Activated T-helper 1 cell treated with anti-CD3 and anti-CD28 coated beads, Interleukin-12 subunit alpha, Interleukin-12 subunit beta, Interleukin-2, Interleukin-4 antibody, amounts not matched to agents 30 ng/mL and 10 ng/mL and 1 ng/mL, durations not matched to agents 14 hours and 24 hours and 36 hours (primary cell): ENCODE data around the gene EIF2B1. TPM values are rescaled to one million over a fixed set of nuclear protein-coding genes. Genes with fewer than 3 reads are reported as not detected.
A peak's percentile ranks its signal among the peaks of the same experiment; 100 is the strongest.
"Not testable (repeated sequence)": the region's sequence is repeated elsewhere in the genome, so short reads cannot be mapped to it uniquely, and the experiment has no call there.

Experiments used
- DNase-seq: peaks from one replicate; pipeline ENCODE4 v3.0.0; 2021; ENCODE audit warnings: low spot score
- H3K27ac Mint-ChIP-seq: one replicate; pipeline ENCODE4 v1.8.0; 2021; ENCODE audit warnings: mild to moderate bottlenecking, mixed read lengths
- H3K27me3 Mint-ChIP-seq: one replicate; pipeline ENCODE4 v1.8.0; 2022; ENCODE audit warnings: mild to moderate bottlenecking, moderate library complexity, mixed read lengths; ENCODE audit not compliant: insufficient read depth
- H3K36me3 Mint-ChIP-seq: one replicate; pipeline ENCODE4 v1.8.0; 2021; ENCODE audit warnings: low read depth, mixed read lengths
- H3K4me1 Mint-ChIP-seq: one replicate; pipeline ENCODE4 v1.8.0; 2021; ENCODE audit warnings: low read depth, mixed read lengths
- H3K4me3 Mint-ChIP-seq: one replicate; pipeline ENCODE4 v1.8.0; 2021; ENCODE audit warnings: mild to moderate bottlenecking, moderate library complexity, mixed read lengths
- H3K9me3 Mint-ChIP-seq: one replicate; pipeline ENCODE4 v1.8.0; 2021; ENCODE audit warnings: mixed read lengths
- intact Hi-C: fragments of 100-400 bp; cut with micrococcal nuclease; formaldehyde crosslinking; loops from one replicate; pipeline ENCODE4 v1.15.1; 2024
- total RNA-seq: library from RNA; stranded (reverse); gene quantifications from 2 replicates; pipeline ENCODE4 v1.2.3, GENCODE V29; 2022

The EIF2B1 gene
- total RNA-seq, 1 donor from 2014 or later: 76.5 TPM

DNA sequence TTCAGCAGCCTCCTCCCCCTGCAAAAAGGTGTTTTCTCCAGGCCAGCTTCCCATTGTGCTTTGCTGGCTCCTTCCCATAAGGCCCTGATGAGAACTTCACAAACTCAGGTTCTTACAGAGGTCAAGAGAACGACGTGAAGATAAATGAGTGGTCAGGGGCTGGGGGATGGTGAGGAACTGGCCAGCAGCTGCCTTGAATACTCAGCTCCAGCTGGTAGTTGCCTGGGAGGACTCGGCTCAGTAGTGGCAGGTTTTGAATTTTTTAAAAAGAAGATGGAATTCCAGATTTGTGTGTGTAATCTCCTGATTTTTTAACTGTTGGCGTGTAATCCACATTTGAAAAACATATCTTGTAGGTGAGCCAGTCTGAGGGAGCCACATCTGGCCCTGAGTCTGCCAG is 25.7 kb downstream of the EIF2B1 start:
- Mint-ChIP-seq H3K4me1 (peaks cover 25% of the 10 kb centered on the region), H3K27ac (no peak overlapping the region), H3K27me3 (no peaks in the 10 kb centered on the region), H3K4me3 (no peak overlapping the region), H3K9me3 (no peaks in the 10 kb centered on the region), H3K36me3 (peaks cover 51% of the 10 kb centered on the region)
- no peak for DNase-seq
- intact Hi-C loops: loop anchor here (10.0 kb wide), 1 partner anchor 107 kb away; the partner anchor contains the start of gene ATP6V0A2

DNA sequence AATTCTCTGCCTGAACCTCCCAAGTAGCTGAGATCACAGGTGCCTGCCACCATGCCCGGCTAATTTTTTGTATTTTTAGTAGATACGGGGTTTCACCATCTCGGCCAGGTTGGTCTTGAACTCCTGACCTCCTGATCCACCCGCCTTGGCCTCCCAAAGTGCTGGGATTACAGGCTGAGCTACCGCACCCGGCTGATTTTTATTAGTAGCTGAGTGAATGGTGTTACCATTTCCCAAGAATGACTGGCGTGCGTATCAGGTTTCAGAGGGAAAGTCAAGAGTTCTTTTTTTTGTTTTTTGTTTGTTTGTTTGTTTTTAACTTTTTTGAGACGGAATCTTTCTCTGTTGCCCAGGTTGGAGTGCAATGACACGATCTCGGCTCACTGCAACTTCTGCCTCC is 30.0 kb downstream of the EIF2B1 start:
- not testable (repeated sequence) for DNase-seq, H3K27ac Mint-ChIP-seq, H3K27me3 Mint-ChIP-seq, H3K9me3 Mint-ChIP-seq
- Mint-ChIP-seq H3K4me1 (peaks cover 36% of the 10 kb centered on the region), H3K36me3 (peaks cover 39% of the 10 kb centered on the region), H3K4me3 (peak overlapping the region; percentile 87)
- intact Hi-C loops: loop anchor here (2.0 to 10.0 kb wide), 5 partner anchors 15 to 241 kb away; partner anchors contain the start of genes ATP6V0A2, RILPL2 and SBNO1

- DNase-seq: no peak
- intact Hi-C loops: loop anchor here (1.0 to 10.0 kb wide), 6 partner anchors 16 to 240 kb away; partner anchors contain the start of genes ATP6V0A2, EIF2B1, GTF2H3 and RILPL2
- Mint-ChIP-seq H3K4me3 (peak overlapping the region; percentile 87), H3K27me3 (no peaks in the 10 kb centered on the region), H3K36me3 (peaks cover 37% of the 10 kb centered on the region), H3K9me3 (no peaks in the 10 kb centered on the region), H3K27ac (peak overlapping the region; percentile 45), H3K4me1 (peaks cover 36% of the 10 kb centered on the region)
Observed at GRCh38 chr12:123602651-123603195, 30.8 kb downstream of the EIF2B1 start.

DNA sequence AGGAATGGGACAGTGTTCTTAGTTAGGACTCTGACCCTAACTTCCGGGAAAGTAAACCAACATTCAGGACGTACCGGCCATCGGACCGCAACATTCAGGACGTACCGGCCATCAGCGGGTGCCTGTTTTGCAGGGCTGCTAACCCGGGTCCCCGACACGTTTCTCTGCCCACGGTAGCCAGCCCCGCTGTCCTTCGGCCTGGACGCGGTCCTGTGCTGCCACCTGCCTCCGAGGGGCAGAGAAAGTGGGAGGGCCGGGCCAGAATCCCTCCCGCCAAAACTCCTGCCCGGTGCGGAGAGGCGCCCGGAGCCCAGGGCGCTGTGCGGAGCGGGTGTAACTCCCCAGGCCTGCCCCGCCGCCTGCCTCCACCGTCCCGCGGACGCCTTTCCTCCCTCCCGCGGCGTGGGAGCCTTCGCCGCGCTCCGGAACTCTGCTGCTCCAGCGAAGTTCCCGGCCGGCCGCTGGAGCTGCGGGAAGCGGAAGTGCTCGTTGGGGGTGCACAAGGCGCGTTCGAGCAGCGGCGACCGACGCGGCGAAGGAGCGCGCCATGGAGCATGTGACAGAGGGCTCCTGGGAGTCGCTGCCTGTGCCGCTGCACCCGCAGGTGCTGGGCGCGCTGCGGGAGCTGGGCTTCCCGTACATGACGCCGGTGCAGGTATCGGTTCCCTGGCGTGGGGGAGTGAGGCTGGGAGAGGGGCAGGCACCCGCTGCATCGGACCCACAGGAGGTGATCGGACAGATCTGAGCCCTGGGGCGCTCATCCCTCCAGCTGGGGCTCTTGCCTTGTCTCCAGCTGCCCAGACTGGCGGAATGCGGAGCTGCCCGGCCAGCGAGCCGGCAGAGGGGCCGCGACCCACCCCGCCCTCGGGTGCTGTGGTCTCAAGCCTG is 31.6 kb downstream of the EIF2B1 start, which contains the start of gene DDX55:
TSS of gene DDX55 (plus strand) at position 498 of the 888 bp plus-strand sequence. CDS start at position 548, 50 bp downstream.
- no peaks in the 10 kb centered on the region for H3K27me3 Mint-ChIP-seq
- H3K27ac Mint-ChIP-seq: peak within 1 kb of the TSS; percentile 90
- H3K4me3 Mint-ChIP-seq: peak within 1 kb of the TSS; percentile 87
- intact Hi-C loops: loop anchor here (1.0 to 10.0 kb wide), 7 partner anchors 17 to 240 kb away; partner anchors contain the start of genes ATP6V0A2, EIF2B1, GTF2H3 and RILPL2
- H3K9me3 Mint-ChIP-seq: no peaks in the 10 kb centered on the region
- peaks cover 36% of the 10 kb centered on the region for H3K4me1 Mint-ChIP-seq
- H3K36me3 Mint-ChIP-seq: peaks cover 34% of the 10 kb centered on the region
- DNase-seq: peak; percentile 83

- no peak for DNase-seq
- no peaks in the 10 kb centered on the region for H3K9me3 Mint-ChIP-seq
- no peak overlapping the region for H3K27ac Mint-ChIP-seq
- no peaks in the 10 kb centered on the region for H3K27me3 Mint-ChIP-seq
- H3K4me3 Mint-ChIP-seq: peak overlapping the region; percentile 45
- H3K36me3 Mint-ChIP-seq: peaks cover 43% of the 10 kb centered on the region
- intact Hi-C loops: loop anchor here (5.0 to 10.0 kb wide), 4 partner anchors 115 to 237 kb away; partner anchors contain the start of genes ATP6V0A2, RILPL2 and SBNO1
- peaks cover 38% of the 10 kb centered on the region for H3K4me1 Mint-ChIP-seq
Observed at GRCh38 chr12:123599721-123600120, 33.8 kb downstream of the EIF2B1 start.

GRCh38 chr12:123599310-123599709 is 34.2 kb downstream of the EIF2B1 start:
- intact Hi-C loops: no loop called here
- Mint-ChIP-seq H3K36me3 (peaks cover 41% of the 10 kb centered on the region), H3K9me3 (no peaks in the 10 kb centered on the region), H3K27ac (peak overlapping the region; percentile 5), H3K4me1 (peaks cover 36% of the 10 kb centered on the region), H3K4me3 (peak overlapping the region; percentile 45), H3K27me3 (no peaks in the 10 kb centered on the region)
- no peak for DNase-seq

DNA sequence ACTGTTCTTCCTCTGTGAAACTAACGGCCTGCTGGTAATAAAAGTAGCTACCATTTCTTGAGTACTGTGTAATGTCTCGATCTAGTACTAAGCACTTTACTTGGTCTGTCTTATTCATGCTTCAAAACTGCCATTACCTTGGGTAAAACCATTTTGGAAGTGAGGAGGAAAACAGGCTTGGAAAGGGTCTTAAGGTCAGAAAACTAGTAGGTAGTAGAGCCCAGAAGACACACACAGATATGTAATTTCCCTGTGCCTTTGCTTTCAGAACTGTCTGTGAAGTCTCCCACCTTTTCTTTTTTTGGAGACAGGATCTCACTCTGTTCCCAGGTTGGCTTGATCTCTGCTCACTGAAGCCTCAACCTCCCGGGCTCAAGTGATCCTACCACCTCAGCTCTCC is 35.0 kb downstream of the EIF2B1 start:
- no peaks in the 10 kb centered on the region for H3K27me3 Mint-ChIP-seq
- H3K4me3 Mint-ChIP-seq: no peak overlapping the region
- H3K27ac Mint-ChIP-seq: no peak overlapping the region
- peaks cover 41% of the 10 kb centered on the region for H3K36me3 Mint-ChIP-seq
- peaks cover 29% of the 10 kb centered on the region for H3K4me1 Mint-ChIP-seq
- DNase-seq: no peak
- H3K9me3 Mint-ChIP-seq: no peaks in the 10 kb centered on the region
- intact Hi-C loops: no loop called here

DNA sequence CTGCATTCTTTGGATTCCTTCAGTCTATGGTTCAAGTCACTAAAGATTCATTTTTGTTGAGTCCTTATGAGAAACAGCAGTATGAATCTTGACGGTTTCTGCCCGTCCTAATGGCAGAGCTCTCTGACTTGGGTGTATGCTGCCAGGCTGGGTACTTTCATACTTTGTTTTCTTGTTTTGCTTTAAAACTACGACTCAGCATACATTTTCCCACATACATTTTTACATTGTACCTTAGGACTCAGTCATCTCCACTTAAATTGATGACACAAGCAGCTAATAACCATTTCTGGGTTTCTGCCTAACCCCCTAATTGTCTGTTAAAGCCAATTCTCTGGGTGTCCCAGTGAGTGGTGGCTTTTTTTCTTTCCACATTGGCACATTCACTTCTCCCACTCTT is 36.4 kb downstream of the EIF2B1 start:
- Mint-ChIP-seq H3K4me3 (no peak overlapping the region), H3K36me3 (peaks cover 38% of the 10 kb centered on the region), H3K4me1 (peaks cover 26% of the 10 kb centered on the region), H3K27ac (no peak overlapping the region), H3K9me3 (no peaks in the 10 kb centered on the region), H3K27me3 (no peaks in the 10 kb centered on the region)
- intact Hi-C loops: no loop called here
- no peak for DNase-seq

- H3K27ac Mint-ChIP-seq: no peak overlapping the region
Observed at GRCh38 chr12:123595729-123596128, 37.8 kb downstream of the EIF2B1 start.

DNA sequence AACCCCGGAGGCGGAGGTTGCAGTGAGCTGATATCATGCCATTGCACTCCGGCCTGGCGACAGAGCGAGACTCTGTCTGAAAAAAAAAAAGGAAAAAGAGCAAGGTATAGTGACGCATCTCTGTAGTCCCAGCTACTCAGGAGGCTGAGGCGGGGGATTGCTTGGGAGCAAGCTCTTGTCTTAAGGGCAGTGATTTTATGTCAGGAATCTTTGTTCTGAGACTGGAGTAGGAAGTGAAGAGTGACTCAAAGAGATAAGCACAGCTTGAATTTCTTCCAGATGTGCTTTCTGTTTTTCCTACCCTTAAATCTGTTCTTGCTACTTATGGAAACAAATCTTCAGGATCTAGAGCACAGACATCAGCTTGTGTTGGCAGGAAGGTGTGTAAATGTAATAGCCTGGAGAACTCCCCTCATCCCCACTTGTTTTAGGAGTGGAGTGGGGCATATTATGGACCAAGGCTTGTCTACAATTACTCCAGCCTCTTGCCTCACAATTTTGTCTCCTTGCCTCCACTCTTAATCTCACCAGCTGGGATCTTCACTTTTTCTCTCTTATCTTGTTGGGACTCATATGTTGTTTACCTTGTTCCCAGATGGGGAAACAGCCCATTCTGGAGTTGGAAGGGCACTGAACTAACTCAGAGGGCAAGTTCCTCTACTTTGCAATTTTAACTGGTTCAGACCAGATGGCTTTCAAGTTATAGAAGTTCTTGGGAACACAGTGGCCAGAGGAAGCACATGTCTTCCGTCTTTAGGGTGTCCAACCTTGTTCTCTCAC is 41.6 kb downstream of the EIF2B1 start:
- H3K27ac Mint-ChIP-seq: peak overlapping the region; percentile 68
- no peak for DNase-seq
- no peaks in the 10 kb centered on the region for H3K27me3 Mint-ChIP-seq
- no peaks in the 10 kb centered on the region for H3K9me3 Mint-ChIP-seq
- intact Hi-C loops: no loop called here
- peaks cover 50% of the 10 kb centered on the region for H3K4me1 Mint-ChIP-seq
- H3K36me3 Mint-ChIP-seq: peaks cover 53% of the 10 kb centered on the region
- H3K4me3 Mint-ChIP-seq: no peak overlapping the region

More at GRCh38 chr12:123595729-123596128, 37.8 kb downstream of the EIF2B1 start:
- no peak for DNase-seq
- intact Hi-C loops: no loop called here
- Mint-ChIP-seq H3K4me3 (no peak overlapping the region), H3K4me1 (peaks cover 34% of the 10 kb centered on the region), H3K36me3 (peaks cover 45% of the 10 kb centered on the region), H3K27me3 (no peaks in the 10 kb centered on the region), H3K9me3 (no peaks in the 10 kb centered on the region)

GRCh38 chr12:123580772-123581171 is 52.7 kb downstream of the EIF2B1 start:
- H3K9me3 Mint-ChIP-seq: no peaks in the 10 kb centered on the region
- H3K4me3 Mint-ChIP-seq: no peak overlapping the region
- H3K4me1 Mint-ChIP-seq: peaks cover 18% of the 10 kb centered on the region
- H3K36me3 Mint-ChIP-seq: peaks cover 3% of the 10 kb centered on the region
- no peak for DNase-seq
- H3K27me3 Mint-ChIP-seq: no peaks in the 10 kb centered on the region
- intact Hi-C loops: loop anchor here (5.0 kb wide), 1 partner anchor 392 kb away; the partner anchor contains the start of genes CCDC92 and ZNF664
- no peak overlapping the region for H3K27ac Mint-ChIP-seq

- H3K4me3 Mint-ChIP-seq, H3K27me3 Mint-ChIP-seq, H3K27ac Mint-ChIP-seq, H3K36me3 Mint-ChIP-seq, H3K9me3 Mint-ChIP-seq, intact Hi-C loops, DNase-seq: not testable (repeated sequence)
- peaks cover 10% of the 10 kb centered on the region for H3K4me1 Mint-ChIP-seq
Observed at GRCh38 chr12:123578829-123579228, 54.7 kb downstream of the EIF2B1 start.
